ENCODE data around the gene HECTD1. TPM values are rescaled to one million over a fixed set of nuclear protein-coding genes. Genes with fewer than 3 reads are reported as not detected.
"Not testable (repeated sequence)": the region's sequence is repeated elsewhere in the genome, so short reads cannot be mapped to it uniquely, and the experiment has no call there.

HECTD1 gene
- 73.1 and 75.3 TPM in 2 replicates for total RNA-seq (2014; rRNA removed; shearing (Covaris generic))

GRCh38 chr14:31207755-31208545 lies at the start of gene HECTD1:
HECTD1 (minus strand) TSS chr14:31207793; CDS start chr14:31205936, 1,857 bp downstream.
- peak; percentile 78 for DNase-seq (ENCODE audit: low spot score)

DNA sequence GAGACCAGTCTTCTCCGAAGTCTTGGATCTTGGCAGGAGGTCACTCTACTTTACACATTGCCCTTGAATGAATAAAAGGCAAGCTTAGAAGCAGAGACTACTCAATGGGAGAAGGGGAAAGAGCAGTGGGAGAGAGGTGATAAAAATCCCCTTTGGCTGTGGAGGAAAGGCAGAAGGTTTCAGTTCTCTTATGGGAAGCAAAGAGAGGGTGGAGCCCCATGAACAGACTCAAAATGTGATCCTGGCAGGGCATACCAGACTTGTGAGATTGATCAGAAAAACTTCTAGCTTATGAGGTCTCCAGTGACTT lies 49.6 kb upstream of the HECTD1 start:
- no peak for DNase-seq (ENCODE audit: low spot score)

- no peak for DNase-seq (ENCODE audit: low spot score)
Measured at GRCh38 chr14:31256534-31257243, 49.1 kb upstream of the HECTD1 start.

DNA sequence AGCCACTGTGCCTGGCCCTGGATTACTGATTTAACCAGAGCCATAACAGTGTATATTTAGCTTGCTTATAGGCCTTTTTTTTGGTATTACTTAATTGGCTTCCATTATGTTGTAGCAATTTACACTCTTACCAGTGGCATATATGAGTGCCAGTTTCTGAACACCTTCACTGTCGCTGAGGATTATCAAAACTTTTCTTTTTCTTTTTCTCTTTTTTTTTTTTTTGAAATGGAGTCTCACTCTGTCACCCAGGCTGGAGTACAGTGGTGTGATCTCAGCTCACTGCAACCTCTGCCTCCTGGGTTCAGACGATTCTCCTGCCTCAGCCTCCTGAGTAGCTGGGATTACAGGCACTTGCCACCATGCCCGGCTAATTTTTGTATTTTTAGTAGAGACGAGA lies 48.3 kb upstream of the HECTD1 start:
- DNase-seq (ENCODE audit: low spot score): not testable (repeated sequence)

DNA sequence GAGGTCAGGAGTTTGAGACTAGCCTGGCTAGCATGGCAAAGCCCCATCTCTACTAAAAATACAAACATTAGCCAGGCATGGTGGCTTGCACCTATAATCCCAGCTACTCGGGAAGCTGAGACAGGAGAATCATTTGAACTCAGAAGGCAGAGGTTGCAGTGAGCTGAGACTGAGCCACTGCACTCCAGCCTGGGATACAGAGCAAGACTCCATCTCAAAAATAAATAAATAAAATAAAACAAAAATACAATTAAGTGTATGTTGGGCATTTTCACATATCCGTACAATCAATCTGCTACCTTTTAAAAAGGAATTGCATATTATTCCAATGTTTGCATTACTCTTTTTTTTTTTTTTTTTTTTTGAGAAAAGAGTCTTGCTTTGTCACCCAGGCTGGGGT lies 47.7 kb upstream of the HECTD1 start:
- DNase-seq (ENCODE audit: low spot score): no peak

DNA sequence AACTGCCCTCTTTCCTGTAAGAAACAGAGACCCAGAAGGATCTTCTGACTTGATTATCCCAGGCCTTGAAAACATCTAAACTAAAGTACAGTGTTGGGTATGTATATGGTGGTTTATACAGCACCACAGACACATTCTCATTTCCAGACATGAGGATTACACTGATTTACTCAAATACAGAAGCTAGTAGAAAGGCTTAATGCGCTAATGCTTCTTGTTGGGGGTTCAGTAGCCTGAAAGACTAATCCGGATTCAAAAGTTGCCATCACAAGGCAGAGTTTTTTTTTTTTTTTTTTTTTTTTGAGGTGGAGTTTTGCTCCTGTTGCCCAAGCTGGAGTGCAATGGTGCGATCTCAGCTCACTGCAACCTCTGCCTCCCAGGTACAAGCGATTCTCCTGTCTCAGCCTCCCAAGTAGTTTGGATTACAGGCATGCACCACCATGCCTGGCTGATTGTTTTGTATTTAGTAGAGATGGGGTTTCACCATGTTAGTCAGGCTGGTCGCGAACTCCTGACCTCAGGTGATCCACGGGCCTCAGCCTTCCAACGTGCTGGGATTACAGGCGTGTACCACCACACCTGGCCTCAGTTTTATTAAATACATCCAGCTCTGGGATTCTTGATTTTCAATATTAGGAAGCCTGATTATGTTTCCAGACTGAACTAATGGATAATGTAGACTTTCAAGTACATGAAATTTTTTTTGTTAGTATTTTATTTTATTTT lies 46.3 kb upstream of the HECTD1 start:
- DNase-seq (ENCODE audit: low spot score): no peak

- no peak for DNase-seq (ENCODE audit: low spot score)
Measured at GRCh38 chr14:31252865-31253264, 45.3 kb upstream of the HECTD1 start.

DNA sequence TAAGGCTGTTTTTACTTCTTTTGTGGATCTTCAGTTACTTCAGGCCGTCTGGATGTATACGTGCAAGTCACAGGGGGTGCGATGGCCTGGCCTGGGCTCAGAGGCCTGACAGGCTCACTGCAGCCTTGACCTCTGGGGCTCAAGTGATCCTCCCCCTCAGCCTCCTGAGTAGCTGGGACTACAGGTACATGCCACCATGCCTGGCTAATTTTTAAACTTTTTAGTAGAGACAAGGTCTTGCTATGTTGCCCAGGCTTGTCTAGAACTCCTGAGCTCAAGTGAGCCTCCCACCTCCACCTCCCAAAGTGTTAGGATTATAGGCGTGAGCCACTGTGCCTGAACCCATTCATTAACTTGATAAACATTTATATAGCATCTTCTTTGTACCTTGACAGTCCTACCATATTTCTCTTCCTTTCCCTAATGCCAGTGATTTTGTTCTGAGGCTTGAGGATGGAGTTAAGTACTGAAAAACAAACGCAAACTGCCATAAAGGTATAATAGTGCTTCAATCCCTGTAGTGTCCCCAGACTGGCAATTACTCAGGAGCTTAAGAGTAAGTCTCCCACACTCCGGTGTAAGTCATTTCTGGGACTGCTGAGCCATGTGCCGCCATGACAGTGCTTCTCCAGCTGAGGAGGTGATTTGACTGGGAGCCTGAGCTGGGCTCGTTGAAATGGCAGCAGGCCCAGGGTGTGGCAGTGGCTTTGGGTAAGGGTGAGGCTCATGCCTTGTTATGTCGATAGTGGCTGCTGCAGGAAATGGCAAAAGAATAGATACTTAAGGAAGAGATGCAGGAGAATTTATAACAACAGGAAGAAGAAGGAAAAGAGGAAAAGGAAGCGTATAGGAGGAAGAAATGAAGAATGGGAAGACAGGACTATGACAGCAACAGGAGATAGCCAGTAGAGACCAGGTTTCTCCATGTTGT lies 43.7 kb upstream of the HECTD1 start:
- DNase-seq (ENCODE audit: low spot score): no peak

- DNase-seq (ENCODE audit: low spot score): peak; percentile 38
Measured at GRCh38 chr14:31244626-31245025, 37.0 kb upstream of the HECTD1 start.

DNA sequence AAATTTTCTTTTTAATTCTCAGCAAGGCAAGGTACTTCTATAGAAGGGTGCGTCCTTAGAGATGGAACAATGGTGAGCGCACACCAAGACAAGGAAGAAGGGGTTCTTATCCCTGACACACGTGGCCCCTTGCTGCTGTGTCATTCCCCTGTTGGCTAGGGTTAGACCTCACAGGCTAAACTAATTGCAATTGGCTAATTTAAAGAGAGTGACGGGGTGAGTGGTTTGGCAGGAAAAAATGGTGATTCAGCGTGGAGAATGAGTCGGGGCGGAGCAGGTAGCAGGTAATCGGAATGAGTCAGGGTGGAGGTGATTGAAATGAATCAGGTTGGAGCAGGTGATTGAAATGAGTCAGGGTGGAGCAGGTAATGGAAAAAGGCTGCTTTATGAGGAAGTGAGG lies 36.3 kb upstream of the HECTD1 start:
- DNase-seq (ENCODE audit: low spot score): peak; percentile 89

GRCh38 chr14:31242161-31242940 lies 34.8 kb upstream of the HECTD1 start:
- DNase-seq (ENCODE audit: low spot score): not testable (repeated sequence)

GRCh38 chr14:31241450-31242114 lies 34.0 kb upstream of the HECTD1 start:
- no peak for DNase-seq (ENCODE audit: low spot score)

- no peak for DNase-seq (ENCODE audit: low spot score)
Measured at GRCh38 chr14:31239741-31240140, 32.1 kb upstream of the HECTD1 start.

GRCh38 chr14:31235462-31235861 lies 27.9 kb upstream of the HECTD1 start:
- DNase-seq (ENCODE audit: low spot score): no peak

GRCh38 chr14:31232081-31232480 lies 24.5 kb upstream of the HECTD1 start:
- no peak for DNase-seq (ENCODE audit: low spot score)

- not testable (repeated sequence) for DNase-seq (ENCODE audit: low spot score)
Measured at GRCh38 chr14:31231272-31231671, 23.7 kb upstream of the HECTD1 start.

DNA sequence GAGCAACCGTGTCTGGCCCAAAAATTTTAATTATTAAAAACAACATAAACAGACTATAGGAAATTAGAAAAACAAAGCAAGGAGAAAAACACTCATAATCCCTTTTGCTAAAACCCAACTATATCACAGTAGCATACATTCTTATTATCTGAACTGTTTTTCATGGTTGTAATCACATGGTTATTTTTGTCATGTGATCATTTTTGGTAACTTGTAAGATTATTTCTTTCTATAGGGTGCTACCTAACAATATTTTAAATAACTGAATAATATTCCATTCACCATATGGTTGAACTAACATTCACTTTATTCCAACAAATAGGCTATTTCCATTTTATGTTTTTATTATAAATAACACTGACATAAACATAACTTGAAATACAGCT lies 23.0 kb upstream of the HECTD1 start:
- DNase-seq (ENCODE audit: low spot score): no peak

DNA sequence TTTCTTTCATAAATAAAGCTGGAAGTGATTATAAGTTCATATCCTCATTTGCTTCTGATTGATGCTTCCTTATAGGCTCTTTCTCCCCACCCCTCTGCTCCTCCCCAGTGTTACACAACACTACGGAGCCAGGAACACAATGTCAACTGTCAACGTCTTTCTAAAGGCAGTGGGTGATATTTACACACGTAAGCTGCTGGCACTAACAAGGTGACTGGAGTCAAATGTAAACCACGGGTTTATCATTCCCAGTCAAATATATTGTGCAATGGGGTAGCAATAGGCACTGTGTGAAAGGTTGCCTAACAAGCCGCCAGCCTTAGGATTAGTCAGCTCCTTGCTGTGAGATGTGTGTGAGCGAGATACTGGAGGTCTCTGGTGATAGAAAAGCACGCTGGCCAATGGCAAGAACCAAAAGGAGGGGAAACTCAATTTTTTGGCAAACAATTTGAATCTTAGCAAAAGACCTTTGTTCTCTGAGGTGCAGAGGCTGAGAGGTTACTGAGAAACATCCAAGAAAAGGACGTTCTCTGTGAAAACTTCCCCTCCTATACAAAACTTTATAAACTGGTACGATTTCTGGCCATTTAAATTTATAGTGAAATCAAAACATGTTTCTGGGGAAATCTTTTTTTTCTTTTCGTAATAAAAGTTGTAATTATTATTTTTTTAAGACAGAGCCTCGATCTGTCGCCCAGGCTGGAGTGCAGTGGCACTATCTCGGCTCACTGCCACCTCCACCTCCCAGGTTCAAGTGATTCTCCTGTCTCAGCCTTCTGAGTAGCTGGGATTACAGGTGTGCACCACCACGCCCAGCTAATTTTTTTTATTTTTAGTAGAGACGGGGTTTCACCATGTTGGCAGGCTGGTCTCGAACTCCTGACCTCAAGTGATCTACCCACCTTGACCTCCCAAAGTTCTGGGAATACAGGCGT lies 22.3 kb upstream of the HECTD1 start:
- DNase-seq (ENCODE audit: low spot score): peak; percentile 91

DNA sequence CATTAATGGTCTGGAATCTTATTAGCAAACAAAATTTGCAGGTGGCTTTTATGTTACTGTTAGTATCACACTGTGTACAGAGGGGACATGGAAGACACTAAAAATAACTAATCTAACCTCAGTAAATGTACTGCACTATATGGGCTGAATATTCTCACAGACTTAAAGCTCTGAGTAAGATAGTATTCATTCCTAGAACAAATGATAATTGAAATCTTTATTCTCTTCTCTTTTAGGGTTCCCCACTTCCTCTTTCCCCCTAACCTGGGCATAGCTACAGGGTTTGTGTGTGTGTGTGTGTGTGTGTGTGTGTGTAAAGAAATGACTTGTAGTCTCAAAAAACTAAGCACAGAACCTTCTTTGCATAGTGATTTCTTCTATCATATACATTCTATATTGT lies 21.4 kb upstream of the HECTD1 start:
- no peak for DNase-seq (ENCODE audit: low spot score)

Measured in HT-29 (cell line).